Fibroblast of lung (primary cell): Measurements from ENCODE around the gene EIF1B.

ENCODE experiments used
- CTCF ChIP-seq, 2 donors: IDR thresholded peaks in 1 of 2; conservative IDR thresholded peaks in 1 of 2; 1 replicate in 1 of 2; 2 replicates in 1 of 2; pipeline ENCODE4 v1.5.1; 2011 to 2012; ENCODE audit warnings: low read length in 2 of 2, control low read depth in 1 of 2, inconsistent platforms in 1 of 2, low read depth in 1 of 2, mild to moderate bottlenecking in 1 of 2
- EZH2 ChIP-seq: IDR thresholded peaks from 2 replicates; pipeline ENCODE4 v1.5.1; 2012; ENCODE audit warnings: low read length, control low read depth, mild to moderate bottlenecking; ENCODE audit errors: missing control alignments

DNA sequence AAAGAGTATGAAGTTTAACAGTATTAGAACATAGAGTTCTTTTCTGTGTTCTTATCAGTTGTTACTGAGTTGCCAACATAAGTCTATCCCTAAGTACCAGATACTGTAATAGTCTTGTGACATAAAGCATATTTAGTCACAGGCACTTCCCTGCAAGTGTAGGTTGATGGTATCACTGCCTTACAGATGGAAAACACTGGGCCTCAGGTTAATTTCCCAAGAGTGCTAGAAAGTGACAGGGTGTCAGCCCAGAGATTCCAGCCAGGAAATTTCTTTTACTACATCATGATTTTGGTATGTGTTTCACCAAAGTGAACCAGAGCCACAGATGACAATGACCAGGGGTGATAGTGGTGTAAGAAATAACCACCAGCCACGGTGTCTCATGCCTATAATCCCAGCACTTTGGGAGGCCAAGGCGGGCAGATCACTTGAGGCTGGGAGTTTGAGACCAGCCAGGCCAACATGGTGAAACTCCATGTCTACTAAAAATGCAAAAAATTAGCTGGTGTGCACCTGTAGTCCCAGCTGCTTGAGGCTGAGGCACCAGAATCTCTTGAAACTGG, 3.2 kb downstream of the EIF1B start:
- no peak for TF ChIP-seq CTCF (conservative IDR thresholded peaks at IDR 0.05 in 1 of 2, IDR thresholded peaks at IDR 0.05 in 1 of 2; ENCODE audit: low read depth in 1 of 2, low read length in 2 of 2)
- TF ChIP-seq EZH2 = no peak
